Activated CD8-positive, alpha-beta memory T cell treated with anti-CD3 and anti-CD28 coated beads, Interleukin-2, amount 50 U/mL, for 24 hours (primary cell): Measurements from ENCODE around the gene POGLUT2.

ENCODE experiments used
- DNase-seq: peaks from one replicate; pipeline ENCODE4 v3.0.0-alpha.2; 2020; ENCODE audit errors: extremely low read depth

POGLUT2 gene

GRCh38 chr13:102769679-102770078, 29.1 kb downstream of the POGLUT2 start:
- DNase-seq: no peak

- DNase-seq: no peak
These were observed 29.9 kb downstream of the POGLUT2 start for GRCh38 chr13:102768909-102769308.

GRCh38 chr13:102763741-102764140, 35.0 kb downstream of the POGLUT2 start:
- no peak for DNase-seq

- DNase-seq: no peak
These were observed 37.7 kb downstream of the POGLUT2 start for GRCh38 chr13:102761071-102761470.

GRCh38 chr13:102758842-102759241, 39.9 kb downstream of the POGLUT2 start:
- DNase-seq: no peak

- no peak for DNase-seq
These were observed 41.8 kb downstream of the POGLUT2 start for GRCh38 chr13:102757006-102757405.

- DNase-seq: no peak
These were observed 46.9 kb downstream of the POGLUT2 start for GRCh38 chr13:102751886-102752285.

- DNase-seq: no peak
These were observed 56.3 kb downstream of the POGLUT2 start for GRCh38 chr13:102742506-102742905.

GRCh38 chr13:102742101-102742500, 56.7 kb downstream of the POGLUT2 start:
- DNase-seq: no peak
